Erythroblast (primary cell): Measurements from ENCODE around the gene PRPSAP1.

Experiments
- DNase-seq, 2 experiments: peaks; one replicate each; lab custom pipeline; 2025; lab: John Stamatoyannopoulos, UW
- GATA1 ChIP-seq: IDR thresholded peaks from 2 replicates; pipeline ENCODE4 v1.6.1; 2011; ENCODE audit warnings: low read depth, mild to moderate bottlenecking, control low read depth, low read length, moderate library complexity
- POLR2A ChIP-seq: IDR thresholded peaks from 2 replicates; pipeline ENCODE4 v1.6.1; 2011; ENCODE audit warnings: mild to moderate bottlenecking, low read length

The PRPSAP1 gene

DNA sequence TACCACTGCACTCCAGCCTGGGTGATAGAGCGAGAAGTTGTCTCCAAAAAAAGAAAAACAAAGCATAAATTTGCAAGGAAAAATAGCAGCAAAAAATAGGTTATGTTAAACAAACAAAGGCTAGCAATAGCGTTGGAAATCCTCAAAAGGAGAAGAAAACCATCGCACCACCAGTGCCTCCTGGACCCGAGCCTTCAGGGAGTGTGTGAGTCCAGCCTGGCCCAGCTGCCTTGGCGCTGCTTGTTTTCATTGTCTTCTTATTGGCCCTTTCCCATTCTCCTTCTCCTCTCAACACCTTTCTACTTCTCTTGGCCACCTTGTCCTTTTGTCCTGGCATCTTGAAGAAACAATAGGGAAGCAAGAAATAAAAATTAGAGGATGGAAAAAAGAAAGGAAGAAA, 93.0 kb downstream of the PRPSAP1 start:
- DNase-seq, result no peak
- TF ChIP-seq GATA1 (no peak), POLR2A (no peak)

DNA sequence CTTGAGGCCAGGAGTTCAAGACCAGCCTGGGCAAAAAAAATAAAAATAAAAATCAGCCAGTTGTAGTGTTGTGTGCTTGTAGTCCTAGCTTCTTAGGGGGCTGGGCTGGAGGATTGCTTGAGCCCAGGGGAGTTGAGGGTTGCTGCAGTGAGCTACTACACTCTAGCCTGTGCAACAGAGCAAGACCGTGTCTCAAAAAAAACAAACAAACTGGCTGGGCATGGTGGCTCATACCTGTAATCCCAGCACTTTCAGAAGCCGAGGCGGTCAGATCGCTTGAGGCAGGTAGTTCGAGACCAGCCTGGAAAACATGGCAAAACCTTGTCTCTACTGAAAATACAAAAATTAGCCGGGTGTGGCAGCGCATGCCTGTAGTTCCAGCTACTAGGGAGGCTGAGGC, 93.5 kb downstream of the PRPSAP1 start:
- TF ChIP-seq GATA1 (no peak), POLR2A (no peak)
- DNase-seq, result no peak
